SKM-1 (cell line): ENCODE data around the gene USH1G.
"Not testable (repeated sequence)": the region's sequence is repeated elsewhere in the genome, so short reads cannot be mapped to it uniquely, and the experiment has no call there.

ENCODE experiments used
- DNase-seq: peaks from one replicate; lab custom pipeline; 2025; ENCODE audit not compliant: unreplicated experiment; lab: John Stamatoyannopoulos, UW

USH1G gene

DNA sequence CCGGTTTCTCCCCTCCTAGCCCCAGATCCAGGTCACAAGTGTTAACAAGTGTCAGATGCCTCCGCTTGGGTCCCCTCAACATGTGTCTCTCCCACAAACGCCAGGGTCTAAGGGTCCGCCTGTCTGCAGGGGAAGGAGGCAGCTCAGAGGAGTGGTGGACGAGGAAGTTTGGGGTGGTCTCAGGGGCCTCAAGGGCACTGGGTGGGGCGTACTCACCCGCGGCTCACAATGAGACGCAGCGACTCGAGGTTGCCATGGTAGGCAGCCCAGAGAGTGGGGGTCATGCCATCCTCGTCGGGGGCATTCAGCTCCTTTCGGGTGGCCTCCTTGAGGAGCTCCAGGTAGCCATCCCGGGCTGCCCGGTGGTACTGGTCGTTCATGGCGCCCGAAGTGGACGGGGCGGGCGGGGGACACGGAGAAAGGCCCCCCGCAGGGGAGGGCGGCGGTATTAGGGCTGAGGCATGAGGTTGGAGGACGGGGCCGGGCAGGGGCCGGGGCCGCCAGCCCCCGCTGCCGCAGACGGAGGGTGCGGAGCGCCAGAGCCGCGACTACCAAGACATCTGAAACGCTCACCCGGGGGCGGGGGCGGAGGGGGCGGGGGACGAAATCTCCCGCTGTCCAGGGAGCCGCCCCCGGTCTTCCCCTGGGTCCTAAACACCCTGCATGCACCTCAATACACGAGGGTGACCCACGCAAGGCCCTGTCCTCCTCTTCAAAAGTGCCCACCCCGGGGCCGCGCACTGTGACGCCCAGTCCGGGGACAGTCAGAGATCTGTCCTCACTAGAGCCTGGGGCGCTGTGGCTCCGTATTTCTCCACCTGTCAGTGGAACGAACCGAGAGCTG, at the start of gene USH1G:
Gene USH1G (minus strand): TSS at position 562 of the 844 bp plus-strand sequence. CDS start 182 bp downstream, at position 380.
- DNase-seq = no peak

DNA sequence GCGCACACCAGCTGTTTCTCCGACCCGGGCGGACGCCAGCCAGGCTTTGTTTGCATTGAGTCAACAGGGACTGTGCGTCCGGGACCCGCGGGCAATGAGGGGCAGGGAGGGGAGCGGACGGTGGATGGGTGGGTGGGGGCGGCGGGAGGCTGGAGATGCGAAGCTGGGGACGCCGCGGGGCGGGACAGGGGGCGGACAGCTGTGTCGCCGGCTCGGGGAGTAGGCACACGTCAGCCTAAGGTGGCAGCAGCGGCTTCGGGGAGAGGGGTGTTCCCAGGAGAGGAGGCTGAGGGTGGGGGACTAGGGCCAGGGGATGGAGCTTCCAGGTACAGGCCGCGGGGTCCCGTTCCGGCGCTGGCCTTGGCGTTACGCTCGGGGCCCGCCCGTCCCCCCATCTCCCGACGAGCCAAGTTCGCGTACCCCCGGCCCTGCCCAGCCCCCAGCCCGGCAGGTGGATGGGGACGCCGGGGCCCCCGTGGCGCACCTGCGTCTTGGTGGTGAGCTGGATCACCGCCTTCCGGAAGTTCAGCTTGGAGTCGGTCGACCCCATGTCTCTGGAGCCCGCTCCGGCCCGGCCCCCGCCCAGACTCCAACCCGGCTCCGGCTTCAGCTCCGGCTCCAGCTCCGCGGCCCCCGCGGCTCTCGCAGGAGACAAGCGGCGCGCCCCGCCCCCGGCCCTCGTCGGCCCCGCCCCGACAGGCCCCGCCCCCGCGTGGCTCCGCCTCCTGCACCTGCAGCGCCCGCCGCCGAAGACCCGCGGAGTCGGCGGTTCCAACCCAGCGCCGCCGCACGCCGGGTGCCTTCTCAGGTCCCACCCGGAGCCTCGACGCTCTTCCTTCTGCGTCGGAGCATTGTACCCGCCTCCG, 49.3 kb upstream of the USH1G start, which contains the start of gene HID1:
Gene HID1 (minus strand): TSS at position 653 of the 866 bp plus-strand sequence. CDS start 103 bp downstream, at position 550.
- no peak for DNase-seq

DNA sequence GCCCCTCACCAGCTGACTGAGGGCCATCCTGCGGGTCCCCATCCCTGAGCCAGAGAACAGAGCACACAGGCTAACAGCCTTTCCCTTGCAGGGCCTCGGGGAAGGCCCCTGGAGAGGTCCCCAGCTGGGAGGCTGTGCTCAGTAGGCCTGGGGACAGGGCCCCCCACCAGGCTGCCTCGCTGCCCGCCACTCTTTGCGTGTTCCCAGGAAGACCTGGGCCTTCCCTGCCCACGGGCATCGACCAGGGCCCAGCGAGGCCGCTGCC, 48.7 kb upstream of the USH1G start:
- no peak for DNase-seq

- DNase-seq = no peak
These were observed 48.2 kb upstream of the USH1G start for GRCh38 chr17:74971069-74971841.

GRCh38 chr17:74970395-74970794, 47.3 kb upstream of the USH1G start:
- DNase-seq = no peak

- DNase-seq = not testable (repeated sequence)
These were observed 46.4 kb upstream of the USH1G start for GRCh38 chr17:74969501-74969900.

- DNase-seq = no peak
These were observed 45.3 kb upstream of the USH1G start for GRCh38 chr17:74968361-74968780.

- no peak for DNase-seq
These were observed 42.0 kb upstream of the USH1G start for GRCh38 chr17:74964988-74965622.

DNA sequence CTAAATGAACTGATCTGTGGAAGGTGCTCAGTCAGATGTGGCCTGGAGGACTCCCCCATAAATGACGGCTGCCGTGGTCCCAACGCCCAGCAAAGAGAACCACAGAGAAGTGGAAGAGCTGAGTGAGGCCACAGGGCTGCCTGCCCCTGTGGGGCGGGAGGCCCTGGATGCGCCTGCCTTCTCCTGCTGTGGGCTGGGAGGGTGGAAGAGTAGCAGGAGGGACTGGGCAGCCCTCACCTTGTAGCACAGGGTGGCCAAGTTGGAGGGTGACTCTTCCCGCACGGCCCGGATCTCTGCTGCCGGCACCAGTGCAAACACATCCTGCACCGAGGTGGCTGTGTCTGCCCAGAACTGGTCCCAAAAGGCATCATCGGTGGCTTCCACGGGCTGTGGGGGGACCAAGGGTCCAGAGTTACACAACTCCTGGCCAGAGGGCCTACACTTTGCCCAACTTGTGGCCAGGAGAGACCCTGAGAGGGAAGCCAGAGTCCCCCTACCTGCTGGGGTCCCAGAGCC, 41.2 kb upstream of the USH1G start:
- no peak for DNase-seq

- DNase-seq = no peak
These were observed 40.6 kb upstream of the USH1G start for GRCh38 chr17:74963656-74964055.

- DNase-seq = no peak
These were observed 39.8 kb upstream of the USH1G start for GRCh38 chr17:74962622-74963394.

- DNase-seq = peak; percentile 59
These were observed 38.7 kb upstream of the USH1G start for GRCh38 chr17:74961657-74962350.

GRCh38 chr17:74960570-74961342, 37.7 kb upstream of the USH1G start:
- DNase-seq = peak; percentile 65

GRCh38 chr17:74959826-74960515, 36.9 kb upstream of the USH1G start:
- no peak for DNase-seq

- DNase-seq = peak; percentile 20
These were observed 35.1 kb upstream of the USH1G start for GRCh38 chr17:74957935-74958740.

DNA sequence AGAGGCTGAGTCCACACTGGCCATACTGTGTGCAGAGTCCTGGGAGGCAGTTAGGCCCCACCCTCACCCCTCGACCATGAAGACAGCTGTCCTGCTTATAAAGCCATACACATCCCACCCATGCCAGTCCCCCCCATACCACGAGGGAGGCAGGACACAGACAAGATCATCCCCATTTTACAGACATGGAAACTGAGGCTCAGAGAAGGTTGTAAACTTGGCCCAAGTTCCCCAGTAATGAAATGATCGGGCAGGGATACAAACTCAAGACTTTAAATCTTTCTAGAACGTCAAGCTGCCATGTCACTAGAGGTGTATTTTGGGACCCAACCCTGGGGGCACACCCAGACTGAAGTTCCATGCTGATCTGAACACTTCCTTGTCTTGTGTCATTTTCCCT, 33.0 kb upstream of the USH1G start:
- DNase-seq = no peak
